Measurements from ENCODE around the gene NFIB. TPM values are rescaled to one million over a fixed set of nuclear protein-coding genes. Genes with fewer than 3 reads are reported as not detected.

The NFIB gene
- total and polyA plus RNA-seq, 10 of the 15 experiments (the other 5 are each of a cell fraction or from before 2014, with no cell fraction given) = under 0.01 to 0.19 (median 0.05) TPM; not detected in 3

- RAD21 ChIA-PET (ENCODE audit: unreplicated experiment) = no interaction called here
- H3K27me3 ChIP-seq (replicated peaks in 1 of 2; ENCODE audit: control insufficient read depth in 2 of 2, insufficient read depth in 2 of 2, low read length in 1 of 2) = peaks cover 21 to 39% of the 10 kb centered on the region in 2 experiments
- no peak overlapping the region for H2AFZ ChIP-seq (ENCODE audit: control insufficient read depth, low read depth, low read length)
- no TSS peak for BruUV-seq (replicated peaks)
- H3K9me3 ChIP-seq (replicated peaks; ENCODE audit: control insufficient read depth, insufficient read depth, low read length) = no peaks in the 10 kb centered on the region; the same call in 2 of the 3 replicates
- intact Hi-C loops (cut with micrococcal nuclease; ENCODE audit: unreplicated experiment) (no loop called here), in situ Hi-C loops (cut with MboI) (no loop called here)
- 15% methylated on average over 14 of the region's 15 CpGs for whole genome bisulfite sequencing (ENCODE audit: insufficient coverage, insufficient replicate concordance, low lambda C conversion rate, missing lambda C conversion rate)
- CTCF ChIA-PET = no interaction called here
- H4K20me1 ChIP-seq (ENCODE audit: control insufficient read depth, insufficient read depth) = no peaks in the 10 kb centered on the region
- H3K9ac ChIP-seq (ENCODE audit: control insufficient read depth, insufficient read depth, low read length) = no peak overlapping the region
- no peaks in the 10 kb centered on the region for H3K4me1 ChIP-seq (ENCODE audit: control insufficient read depth, insufficient read depth, low read length)
- no peak overlapping the region for H3K4me2 ChIP-seq (ENCODE audit: control insufficient read depth, insufficient read depth)
- H3K27ac ChIP-seq (ENCODE audit: control insufficient read depth, insufficient read depth) = no peak overlapping the region
- no peaks in the 10 kb centered on the region for H3K36me3 ChIP-seq (ENCODE audit: control insufficient read depth in 2 of 2, insufficient read depth in 2 of 2, low read length in 1 of 2)
- H3K4me3 ChIP-seq = no peak overlapping the region
- no peak for TF ChIP-seq IKZF1 (conservative IDR thresholded peaks at IDR 0.05)
- TF ChIP-seq PAX8 (IDR thresholded peaks at IDR 0.05) = no peak
- no peak for TF ChIP-seq DPF2 (IDR thresholded peaks at IDR 0.05)
- DNase-seq (ENCODE audit: low read depth, low spot score) (no peak), FAIRE-seq (no peak), ATAC-seq (no peak)
- H3K79me2 ChIP-seq (ENCODE audit: control insufficient read depth, insufficient read depth, low read length) = no peaks in the 10 kb centered on the region
- SMC1A ChIA-PET (ENCODE audit: uncharacterized antibody, unreplicated experiment) = interaction anchor here (0.7 kb wide), 1 partner anchor 14 kb away, joined by 3 read pairs; no protein-coding TSS in a partner anchor
- POLR2A ChIA-PET = no interaction called here
Observed at GRCh38 chr9:14349146-14349446, 35.2 kb upstream of the NFIB start.

- DNase-seq (ENCODE audit: low read depth, low spot score) (no peak), FAIRE-seq (no peak), ATAC-seq (no peak)
- 11% methylated on average over 43 of the region's 43 CpGs for WGBS (ENCODE audit: insufficient coverage, insufficient replicate concordance, low lambda C conversion rate, missing lambda C conversion rate)
- ChIA-PET CTCF (interaction anchor here (0.6 kb wide), 1 partner anchor 265 kb away, joined by 3 read pairs; no protein-coding TSS in a partner anchor), POLR2A (no interaction called here), SMC1A (ENCODE audit: uncharacterized antibody, unreplicated experiment) (interaction anchor here (1.4 kb wide), 1 partner anchor 8 kb away, joined by 3 read pairs; no protein-coding TSS in a partner anchor), RAD21 (ENCODE audit: unreplicated experiment) (no interaction called here)
- intact Hi-C loops (cut with micrococcal nuclease; ENCODE audit: unreplicated experiment) (no loop called here), in situ Hi-C loops (cut with MboI) (no loop called here)
- H3K36me3 ChIP-seq (ENCODE audit: control insufficient read depth in 2 of 2, insufficient read depth in 2 of 2, low read length in 1 of 2) = no peaks in the 10 kb centered on the region
- H4K20me1 ChIP-seq (ENCODE audit: control insufficient read depth, insufficient read depth) = no peaks in the 10 kb centered on the region
- H3K4me1 ChIP-seq (ENCODE audit: control insufficient read depth, insufficient read depth, low read length) = no peaks in the 10 kb centered on the region
- peaks cover 21 to 39% of the 10 kb centered on the region in 2 experiments for H3K27me3 ChIP-seq (replicated peaks in 1 of 2; ENCODE audit: control insufficient read depth in 2 of 2, insufficient read depth in 2 of 2, low read length in 1 of 2)
- H2AFZ ChIP-seq (ENCODE audit: control insufficient read depth, low read depth, low read length) = no peak overlapping the region
- no peak overlapping the region for H3K4me3 ChIP-seq
- no peaks in the 10 kb centered on the region; the same call in 2 of the 3 replicates for H3K9me3 ChIP-seq (replicated peaks; ENCODE audit: control insufficient read depth, insufficient read depth, low read length)
- TF ChIP-seq CHD2 (IDR thresholded peaks at IDR 0.05; ENCODE audit: borderline replicate concordance, low read depth, low read length) = no peak
- H3K27ac ChIP-seq (ENCODE audit: control insufficient read depth, insufficient read depth) = no peak overlapping the region
- H3K79me2 ChIP-seq (ENCODE audit: control insufficient read depth, insufficient read depth, low read length) = no peaks in the 10 kb centered on the region
- H3K9ac ChIP-seq (ENCODE audit: control insufficient read depth, insufficient read depth, low read length) = no peak overlapping the region
- BruUV-seq (replicated peaks) = no TSS peak
- H3K4me2 ChIP-seq (ENCODE audit: control insufficient read depth, insufficient read depth) = no peak overlapping the region
Observed at GRCh38 chr9:14348373-14349145, 34.6 kb upstream of the NFIB start.

Measured in GM12878 (cell line).